Upper lobe of left lung (tissue), 6 donors: ENCODE measurements around the gene APBA3. TPM values are rescaled to one million over a fixed set of nuclear protein-coding genes. Genes with fewer than 3 reads are reported as not detected.

Experiments
- ATAC-seq, 2 donors: fragments of 200-7000 bp; cut with Tn5 transposase; one replicate each; pipeline ENCODE4 v1.9.1; 2022; ENCODE audit warnings: mild to moderate bottlenecking in 2 of 2, moderate library complexity in 2 of 2; ENCODE audit not compliant: low FRiP score in 2 of 2
- DNase-seq, 2 donors: peaks; one replicate each; pipeline ENCODE4 v3.0.0-alpha.2; 2019 to 2020
- H3K27ac ChIP-seq, 4 donors: fragments of 200-600 bp; sonication (generic); one replicate each; pipeline ENCODE4 v1.5.1; 2016 to 2019
- H3K27me3 ChIP-seq, 4 donors: fragments of 200-600 bp; sonication (generic); one replicate each; pipeline ENCODE4 v1.5.1; 2017 to 2019
- H3K36me3 ChIP-seq, 4 donors: fragments of 200-600 bp; sonication (generic); one replicate each; pipeline ENCODE4 v1.5.1; 2016 to 2019
- H3K4me1 ChIP-seq, 4 donors: fragments of 200-600 bp; sonication (generic); one replicate each; pipeline ENCODE4 v1.5.1; 2018 to 2019
- H3K4me3 ChIP-seq, 4 donors: fragments of 200-600 bp; sonication (generic); one replicate each; pipeline ENCODE4 v1.5.1; 2017 to 2019; ENCODE audit warnings: mild to moderate bottlenecking in 2 of 4, moderate library complexity in 1 of 4
- H3K9me3 ChIP-seq, 4 donors: fragments of 200-600 bp; sonication (generic); one replicate each; pipeline ENCODE4 v1.5.1; 2018 to 2019
- EP300 ChIP-seq, 4 donors: sonication (generic); formaldehyde crosslinking; IDR thresholded peaks; one replicate each; pipeline ENCODE4 v1.5.1; 2017; ENCODE audit warnings: antibody characterized with exemption in 4 of 4, control low read depth in 2 of 4
- POLR2A ChIP-seq, 4 donors: fragments of 450-650 bp; IDR thresholded peaks; one replicate each; pipeline ENCODE4 v1.5.1; 2016 to 2017; ENCODE audit warnings: antibody characterized with exemption in 4 of 4, mild to moderate bottlenecking in 2 of 4
- POLR2AphosphoS5 ChIP-seq, 2 donors: sonication (generic); formaldehyde crosslinking; IDR thresholded peaks; one replicate each; pipeline ENCODE4 v1.5.1; 2017; ENCODE audit warnings: antibody characterized with exemption in 2 of 2
- WGBS, 2 donors: methylation state at CpG; one replicate each; pipeline ENCODE4 v1.1.5; 2017 to 2018; 5-methylcytosine and 5-hydroxymethylcytosine counted together
- total RNA-seq, 6 donors: library from RNA; depleted of rRNA in 4 of 6; stranded (reverse); fragments of >200 nt in 4 of 6; gene quantifications; one replicate each; pipeline versions ENCODE4 v1.1.0 to v1.2.1, GENCODE V29; 2016 to 2021
- TF ChIP-seq, protein P1 (sequence below), 6 experiments: fragments of 450-650 bp in 4 of 6; fragments of 200-600 bp in 2 of 6; sonication (generic) in 2 of 6; IDR thresholded peaks; one replicate each; pipeline ENCODE4 v1.5.1; 2016 to 2019; ENCODE audit warnings: antibody characterized with exemption in 6 of 6
- donor health status: DM: no; HTN: no; CAD: no; lungs with moderate emphysema.
- donor health status: DM: no; HTN: yes; CAD: no; lungs with severe emphysema.

The APBA3 gene
- total RNA-seq, 6 donors from 2014 or later: 13.4 to 92.2 (median 21.6) TPM

DNA sequence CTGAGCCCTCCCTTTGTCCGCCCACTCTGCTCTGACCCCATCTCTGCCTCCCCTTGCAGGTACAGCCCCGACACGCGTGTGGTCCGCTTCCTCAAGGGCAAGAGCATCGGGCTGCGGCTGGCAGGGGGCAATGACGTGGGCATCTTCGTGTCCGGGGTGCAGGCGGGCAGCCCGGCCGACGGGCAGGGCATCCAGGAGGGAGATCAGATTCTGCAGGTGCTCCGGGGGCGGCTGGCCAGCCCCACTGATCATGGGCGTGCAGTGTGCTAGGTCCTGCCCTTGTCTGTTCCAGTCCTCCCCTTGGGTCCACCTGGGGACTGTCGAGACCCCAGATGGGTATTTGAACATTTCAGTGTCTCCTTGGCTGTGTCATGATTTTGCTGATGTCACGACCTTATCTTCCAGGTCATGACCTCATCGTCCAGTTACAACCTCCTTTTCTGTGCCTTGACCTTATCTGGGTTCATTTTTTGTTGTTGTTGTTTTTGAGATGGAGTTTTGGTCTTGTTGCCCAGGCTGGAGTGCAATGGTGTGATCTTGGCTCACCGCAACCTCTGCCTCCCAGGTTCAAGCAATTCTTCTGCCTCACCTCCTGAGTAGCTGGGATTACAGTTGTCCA lies 25.3 kb downstream of the APBA3 start:
- H3K27me3 ChIP-seq: no peaks in the 10 kb centered on the region
- no peak for ATAC-seq
- H3K36me3 ChIP-seq: peaks cover 4 to 22% (median 9%) of the 10 kb centered on the region in 4 donors
- 81 to 86% methylated on average over 8 to 21 of the region's 21 CpGs for WGBS, 2 donors
- H3K4me3 ChIP-seq: no peak overlapping the region
- DNase-seq: no peak
- no peaks in the 10 kb centered on the region for H3K9me3 ChIP-seq
- H3K27ac ChIP-seq: no peak overlapping the region
- no peaks in the 10 kb centered on the region for H3K4me1 ChIP-seq
- TF ChIP-seq POLR2A (IDR thresholded peaks at IDR 0.05): no peak
- TF ChIP-seq POLR2AphosphoS5 (IDR thresholded peaks at IDR 0.05): no peak
- TF ChIP-seq, protein P1, sequence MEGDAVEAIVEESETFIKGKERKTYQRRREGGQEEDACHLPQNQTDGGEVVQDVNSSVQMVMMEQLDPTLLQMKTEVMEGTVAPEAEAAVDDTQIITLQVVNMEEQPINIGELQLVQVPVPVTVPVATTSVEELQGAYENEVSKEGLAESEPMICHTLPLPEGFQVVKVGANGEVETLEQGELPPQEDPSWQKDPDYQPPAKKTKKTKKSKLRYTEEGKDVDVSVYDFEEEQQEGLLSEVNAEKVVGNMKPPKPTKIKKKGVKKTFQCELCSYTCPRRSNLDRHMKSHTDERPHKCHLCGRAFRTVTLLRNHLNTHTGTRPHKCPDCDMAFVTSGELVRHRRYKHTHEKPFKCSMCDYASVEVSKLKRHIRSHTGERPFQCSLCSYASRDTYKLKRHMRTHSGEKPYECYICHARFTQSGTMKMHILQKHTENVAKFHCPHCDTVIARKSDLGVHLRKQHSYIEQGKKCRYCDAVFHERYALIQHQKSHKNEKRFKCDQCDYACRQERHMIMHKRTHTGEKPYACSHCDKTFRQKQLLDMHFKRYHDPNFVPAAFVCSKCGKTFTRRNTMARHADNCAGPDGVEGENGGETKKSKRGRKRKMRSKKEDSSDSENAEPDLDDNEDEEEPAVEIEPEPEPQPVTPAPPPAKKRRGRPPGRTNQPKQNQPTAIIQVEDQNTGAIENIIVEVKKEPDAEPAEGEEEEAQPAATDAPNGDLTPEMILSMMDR (IDR thresholded peaks at IDR 0.05): no peak
- no peak for TF ChIP-seq EP300 (IDR thresholded peaks at IDR 0.05)

DNA sequence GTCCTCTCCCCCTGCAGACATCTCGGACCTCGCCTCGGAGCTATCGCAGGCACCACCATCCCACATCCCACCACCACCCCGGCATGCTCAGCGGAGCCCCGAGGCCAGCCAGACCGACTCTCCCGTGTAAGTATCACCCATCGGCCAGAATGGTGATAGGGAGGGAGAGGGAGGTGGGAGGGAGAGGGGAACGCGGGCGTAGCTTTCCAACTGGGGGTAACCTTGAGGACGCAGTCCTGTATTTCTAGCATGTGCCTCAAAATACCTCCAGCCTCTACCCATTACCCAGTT lies 27.2 kb downstream of the APBA3 start:
- WGBS, 2 donors: 89 to 90% methylated on average over 14 of the region's 14 CpGs
- no peak for ATAC-seq
- Histone ChIP-seq H3K27me3 (no peaks in the 10 kb centered on the region), H3K27ac (no peak overlapping the region), H3K4me1 (no peaks in the 10 kb centered on the region), H3K9me3 (peaks cover 0 to 1% (median 0%) of the 10 kb centered on the region in 4 donors), H3K4me3 (no peak overlapping the region), H3K36me3 (peaks cover 4 to 14% (median 6%) of the 10 kb centered on the region in 4 donors)
- DNase-seq: no peak
- no peak for TF ChIP-seq POLR2AphosphoS5 (IDR thresholded peaks at IDR 0.05)
- no peak for TF ChIP-seq POLR2A (IDR thresholded peaks at IDR 0.05)
- TF ChIP-seq, protein P1 (IDR thresholded peaks at IDR 0.05): no peak
- TF ChIP-seq EP300 (IDR thresholded peaks at IDR 0.05): no peak

DNA sequence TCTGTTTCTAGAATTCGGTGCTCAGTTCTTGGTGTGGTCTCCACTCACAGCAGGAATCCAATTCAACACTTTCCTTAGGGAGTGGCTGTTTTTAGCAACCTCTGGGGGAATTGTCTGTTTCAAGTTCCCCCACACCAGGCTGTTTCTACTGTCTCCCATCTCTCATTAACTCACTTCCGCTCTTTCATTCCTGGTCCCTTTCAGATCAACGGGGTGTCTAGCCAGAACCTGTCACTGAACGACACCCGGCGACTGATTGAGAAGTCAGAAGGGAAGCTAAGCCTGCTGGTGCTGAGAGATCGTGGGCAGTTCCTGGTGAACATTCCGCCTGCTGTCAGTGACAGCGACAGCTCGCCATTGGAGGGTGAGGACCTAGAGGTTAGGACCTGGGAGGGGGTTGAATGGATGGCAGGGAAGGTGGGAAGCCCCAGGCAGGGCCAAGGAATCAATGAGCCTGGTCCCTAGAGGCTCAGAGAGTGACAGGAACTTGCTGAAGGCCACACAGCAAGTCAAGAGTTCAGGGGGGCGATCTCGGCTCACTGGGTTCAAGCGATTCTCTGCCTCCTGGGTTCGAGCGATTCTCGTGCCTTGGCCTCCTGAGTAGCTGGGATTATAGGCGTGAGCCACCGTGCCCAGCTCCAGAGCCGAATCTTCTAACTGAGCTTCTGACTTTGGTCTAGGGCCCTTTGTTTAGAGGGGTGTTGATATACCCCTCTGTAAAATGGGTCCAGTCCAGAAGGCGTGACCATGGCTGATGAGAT lies 27.8 kb downstream of the APBA3 start:
- Histone ChIP-seq H3K4me3 (no peak overlapping the region), H3K4me1 (no peaks in the 10 kb centered on the region), H3K27ac (no peak overlapping the region), H3K9me3 (peaks cover 0 to 4% (median 0%) of the 10 kb centered on the region in 4 donors), H3K36me3 (peaks cover 4 to 14% (median 6%) of the 10 kb centered on the region in 4 donors), H3K27me3 (no peaks in the 10 kb centered on the region)
- ATAC-seq (no peak), DNase-seq (no peak)
- WGBS, 2 donors: 72 to 87% methylated on average over 20 of the region's 20 CpGs
- TF ChIP-seq, protein P1 (IDR thresholded peaks at IDR 0.05): no peak
- no peak for TF ChIP-seq POLR2A (IDR thresholded peaks at IDR 0.05)
- no peak for TF ChIP-seq POLR2AphosphoS5 (IDR thresholded peaks at IDR 0.05)
- no peak for TF ChIP-seq EP300 (IDR thresholded peaks at IDR 0.05)

DNA sequence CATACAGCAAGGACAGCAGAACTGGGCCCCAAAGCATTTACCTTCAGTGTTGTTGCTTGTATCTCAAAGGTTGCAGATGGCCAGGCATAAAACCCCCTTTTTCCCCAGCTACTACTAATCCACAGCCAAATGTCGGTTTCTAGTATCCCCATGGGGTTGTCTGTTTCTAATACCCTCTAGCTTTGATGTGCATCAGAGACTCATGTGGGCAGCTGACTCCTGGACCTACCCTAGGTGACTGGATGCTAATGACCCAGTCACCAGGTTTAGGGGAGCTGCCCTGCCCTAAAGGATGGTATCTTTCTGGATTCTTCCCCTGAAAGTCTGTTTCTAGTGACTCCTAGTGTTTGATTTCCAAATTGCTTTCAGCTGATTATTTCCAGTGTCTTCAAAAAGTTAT lies 29.4 kb downstream of the APBA3 start:
- 94% methylated on average over 1 of the region's 1 CpG; no CpG with 5 or more reads in 1 of the 2 donors for WGBS, 2 donors

More for the DNA sequence above, 29.4 kb downstream of the APBA3 start:
- Histone ChIP-seq H3K36me3 (peaks cover 0 to 8% (median 5%) of the 10 kb centered on the region in 4 donors), H3K9me3 (peaks cover 0 to 4% (median 0%) of the 10 kb centered on the region in 4 donors), H3K27me3 (no peaks in the 10 kb centered on the region), H3K4me3 (no peak overlapping the region), H3K27ac (no peak overlapping the region), H3K4me1 (no peaks in the 10 kb centered on the region)
- DNase-seq: no peak
- TF ChIP-seq POLR2A (IDR thresholded peaks at IDR 0.05) (no peak), EP300 (IDR thresholded peaks at IDR 0.05) (no peak), POLR2AphosphoS5 (IDR thresholded peaks at IDR 0.05) (no peak)
- TF ChIP-seq, protein P1 (IDR thresholded peaks at IDR 0.05): no peak
- ATAC-seq: no peak
